Esophagus muscularis mucosa (tissue), 4 donors: ENCODE data around the gene OR6C68.

Experiments used
- EP300 ChIP-seq: sonication (generic); formaldehyde crosslinking; IDR thresholded peaks from one replicate; pipeline ENCODE4 v1.6.1; 2017; ENCODE audit warnings: antibody characterized with exemption
- POLR2A ChIP-seq: fragments of 450-650 bp; IDR thresholded peaks from one replicate; pipeline ENCODE4 v1.6.1; 2017; ENCODE audit warnings: antibody characterized with exemption, moderate library complexity, mild to moderate bottlenecking, low read depth
- POLR2AphosphoS5 ChIP-seq, 2 donors: sonication (generic); formaldehyde crosslinking; IDR thresholded peaks; one replicate each; pipeline ENCODE4 v1.6.1; 2017; ENCODE audit warnings: antibody characterized with exemption in 2 of 2
- TF ChIP-seq, protein P1 (sequence below), 3 experiments: fragments of 200-600 bp in 2 of 3; fragments of 450-650 bp in 1 of 3; sonication (generic) in 2 of 3; IDR thresholded peaks; one replicate each; pipeline ENCODE4 v1.5.1; 2017 to 2019; ENCODE audit warnings: antibody characterized with exemption in 3 of 3, mild to moderate bottlenecking in 2 of 3, moderate library complexity in 1 of 3

DNA sequence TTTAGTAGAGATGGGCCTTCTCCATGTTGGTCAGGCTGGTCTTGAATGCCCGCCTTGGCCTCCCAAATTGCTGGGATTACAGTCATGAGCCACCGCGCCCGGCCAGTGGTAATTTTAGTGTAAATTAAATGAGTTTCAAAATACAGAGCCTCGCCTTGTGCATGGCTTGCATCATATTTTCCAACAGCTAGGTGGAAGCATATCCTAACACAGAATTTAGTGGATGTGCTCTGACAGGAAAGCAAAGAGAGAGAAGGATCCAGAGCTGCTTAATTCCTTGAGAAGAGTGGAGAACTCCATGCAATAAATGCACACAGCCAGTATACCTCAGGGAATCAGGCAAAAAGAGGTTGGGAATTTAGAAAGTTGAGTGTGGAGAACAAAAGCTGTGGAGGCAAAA lies 45.9 kb upstream of the OR6C68 start:
- TF ChIP-seq, protein P1, sequence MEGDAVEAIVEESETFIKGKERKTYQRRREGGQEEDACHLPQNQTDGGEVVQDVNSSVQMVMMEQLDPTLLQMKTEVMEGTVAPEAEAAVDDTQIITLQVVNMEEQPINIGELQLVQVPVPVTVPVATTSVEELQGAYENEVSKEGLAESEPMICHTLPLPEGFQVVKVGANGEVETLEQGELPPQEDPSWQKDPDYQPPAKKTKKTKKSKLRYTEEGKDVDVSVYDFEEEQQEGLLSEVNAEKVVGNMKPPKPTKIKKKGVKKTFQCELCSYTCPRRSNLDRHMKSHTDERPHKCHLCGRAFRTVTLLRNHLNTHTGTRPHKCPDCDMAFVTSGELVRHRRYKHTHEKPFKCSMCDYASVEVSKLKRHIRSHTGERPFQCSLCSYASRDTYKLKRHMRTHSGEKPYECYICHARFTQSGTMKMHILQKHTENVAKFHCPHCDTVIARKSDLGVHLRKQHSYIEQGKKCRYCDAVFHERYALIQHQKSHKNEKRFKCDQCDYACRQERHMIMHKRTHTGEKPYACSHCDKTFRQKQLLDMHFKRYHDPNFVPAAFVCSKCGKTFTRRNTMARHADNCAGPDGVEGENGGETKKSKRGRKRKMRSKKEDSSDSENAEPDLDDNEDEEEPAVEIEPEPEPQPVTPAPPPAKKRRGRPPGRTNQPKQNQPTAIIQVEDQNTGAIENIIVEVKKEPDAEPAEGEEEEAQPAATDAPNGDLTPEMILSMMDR (IDR thresholded peaks at IDR 0.05): no peak
- no peak for TF ChIP-seq POLR2AphosphoS5 (IDR thresholded peaks at IDR 0.05)
- TF ChIP-seq POLR2A: no peak
- no peak for TF ChIP-seq EP300
